ENCODE results near the gene DPH2. TPM values are rescaled to one million over a fixed set of nuclear protein-coding genes. Genes with fewer than 3 reads are reported as not detected.

DPH2 gene
- polyA plus RNA-seq, 10 donors, result 13.7 to 19.3 (median 18.2) TPM

Other genes with a start within 250 kb of the DPH2 start
- 1 to 10 TPM in 6 of 10 donors, under 1 TPM in 4; 0.29 to 2.7 (median 1.1) TPM for gene ARTN, start 36.2 kb upstream of the DPH2 start, polyA plus RNA-seq (ENCODE audit: insufficient read length in 10 of 10)
- gene IPO13, start 23.1 kb upstream of the DPH2 start, polyA plus RNA-seq (ENCODE audit: insufficient read length in 10 of 10), result 10 to 100 TPM; 19.4 to 32.2 (median 23.8) TPM
- 10 to 100 TPM; 40.0 to 52.8 (median 48.9) TPM for gene ATP6V0B, start 5.0 kb downstream of the DPH2 start, polyA plus RNA-seq (ENCODE audit: insufficient read length in 10 of 10)
- gene B4GALT2, start 9.2 kb downstream of the DPH2 start, polyA plus RNA-seq (ENCODE audit: insufficient read length in 10 of 10), result 10 to 100 TPM; 36.4 to 65.4 (median 42.9) TPM
- gene CCDC24, start 21.6 kb downstream of the DPH2 start, polyA plus RNA-seq (ENCODE audit: insufficient read length in 10 of 10), result 1 to 10 TPM in 5 of 10 donors, under 1 TPM in 5; 0.56 to 1.6 (median 0.98) TPM
- gene SLC6A9, start 61.5 kb downstream of the DPH2 start, polyA plus RNA-seq (ENCODE audit: insufficient read length in 10 of 10), result 1 to 10 TPM; 2.0 to 5.5 (median 3.8) TPM
- gene KLF17, start 148.8 kb downstream of the DPH2 start, polyA plus RNA-seq (ENCODE audit: insufficient read length in 10 of 10), result under 1 TPM in 7 of 10 donors, not detected in 3; 0.09 to 0.36 (median 0.13) TPM
- gene KLF18, start 171.6 kb downstream of the DPH2 start, polyA plus RNA-seq (ENCODE audit: insufficient read length in 10 of 10), result not detected
- gene DMAP1, start 243.5 kb downstream of the DPH2 start, polyA plus RNA-seq (ENCODE audit: insufficient read length in 10 of 10), result 10 to 100 TPM; 30.6 to 43.0 (median 36.4) TPM